GM13977 (cell line): Measurements from ENCODE around the gene SLC6A2.

Experiments
- DNase-seq: peaks from one replicate; pipeline ENCODE4 v3.0.0; 2012; ENCODE audit warnings: low spot score
- in situ Hi-C: fragments of 300-500 bp; cut with MboI; formaldehyde crosslinking; loops from one replicate; pipeline ENCODE4 v1.12.0; 2022; ENCODE audit warnings: low sequenced_read_pairs, low pct_unique_long_range_greater_than_20kb, mixed read lengths, inconsistent platforms; ENCODE audit not compliant: unreplicated experiment
- TF ChIP-seq, protein P1 (sequence below): IDR thresholded peaks from 2 replicates; pipeline ENCODE4 v1.5.1; 2012; ENCODE audit warnings: mild to moderate bottlenecking, control low read depth; ENCODE audit not compliant: insufficient read depth; ENCODE audit errors: extremely low read depth, missing control alignments

SLC6A2 gene

DNA sequence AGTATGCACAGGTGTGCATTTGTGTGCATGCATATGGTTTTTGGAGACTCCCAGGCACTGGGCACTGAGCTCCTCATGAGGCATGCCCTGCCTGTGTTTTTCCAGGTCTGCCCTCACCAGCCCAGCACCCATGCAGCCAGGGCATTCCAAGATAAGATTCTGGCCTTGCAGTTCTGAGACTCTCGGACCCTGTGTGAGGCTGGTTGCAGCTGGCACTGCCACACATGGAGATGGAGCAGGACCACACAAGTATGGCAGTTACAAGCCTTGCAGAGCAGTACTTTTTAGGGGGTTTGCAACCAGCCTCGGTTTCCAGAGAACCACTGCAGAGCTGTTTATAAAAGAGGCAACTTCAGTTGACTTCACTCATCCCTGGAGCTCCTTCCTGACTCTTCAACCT lies 10.2 kb downstream of the SLC6A2 start:
- DNase-seq: no peak
- TF ChIP-seq, protein P1, sequence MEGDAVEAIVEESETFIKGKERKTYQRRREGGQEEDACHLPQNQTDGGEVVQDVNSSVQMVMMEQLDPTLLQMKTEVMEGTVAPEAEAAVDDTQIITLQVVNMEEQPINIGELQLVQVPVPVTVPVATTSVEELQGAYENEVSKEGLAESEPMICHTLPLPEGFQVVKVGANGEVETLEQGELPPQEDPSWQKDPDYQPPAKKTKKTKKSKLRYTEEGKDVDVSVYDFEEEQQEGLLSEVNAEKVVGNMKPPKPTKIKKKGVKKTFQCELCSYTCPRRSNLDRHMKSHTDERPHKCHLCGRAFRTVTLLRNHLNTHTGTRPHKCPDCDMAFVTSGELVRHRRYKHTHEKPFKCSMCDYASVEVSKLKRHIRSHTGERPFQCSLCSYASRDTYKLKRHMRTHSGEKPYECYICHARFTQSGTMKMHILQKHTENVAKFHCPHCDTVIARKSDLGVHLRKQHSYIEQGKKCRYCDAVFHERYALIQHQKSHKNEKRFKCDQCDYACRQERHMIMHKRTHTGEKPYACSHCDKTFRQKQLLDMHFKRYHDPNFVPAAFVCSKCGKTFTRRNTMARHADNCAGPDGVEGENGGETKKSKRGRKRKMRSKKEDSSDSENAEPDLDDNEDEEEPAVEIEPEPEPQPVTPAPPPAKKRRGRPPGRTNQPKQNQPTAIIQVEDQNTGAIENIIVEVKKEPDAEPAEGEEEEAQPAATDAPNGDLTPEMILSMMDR: no peak
- in situ Hi-C loops: no loop called here

DNA sequence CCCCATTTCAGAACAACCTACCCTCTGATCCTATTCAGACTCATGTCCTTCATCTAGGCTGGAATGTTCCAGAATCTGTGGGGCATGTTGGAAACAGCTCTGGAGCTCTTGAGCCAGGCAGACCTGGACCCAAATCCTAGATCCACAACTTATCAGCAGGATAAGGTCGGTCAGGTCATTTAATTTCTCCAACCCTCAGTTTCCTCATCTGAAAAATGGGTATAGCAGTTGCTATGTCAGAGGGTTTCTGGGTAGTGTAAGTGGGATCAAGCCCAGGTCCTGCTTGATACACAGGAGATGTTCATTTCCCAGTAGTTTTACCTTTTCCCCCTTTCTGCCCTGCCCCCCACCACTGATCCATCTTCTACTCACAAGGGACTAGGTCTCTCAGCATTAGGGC lies 12.0 kb downstream of the SLC6A2 start:
- DNase-seq: no peak
- TF ChIP-seq, protein P1: no peak
- in situ Hi-C loops: no loop called here

DNA sequence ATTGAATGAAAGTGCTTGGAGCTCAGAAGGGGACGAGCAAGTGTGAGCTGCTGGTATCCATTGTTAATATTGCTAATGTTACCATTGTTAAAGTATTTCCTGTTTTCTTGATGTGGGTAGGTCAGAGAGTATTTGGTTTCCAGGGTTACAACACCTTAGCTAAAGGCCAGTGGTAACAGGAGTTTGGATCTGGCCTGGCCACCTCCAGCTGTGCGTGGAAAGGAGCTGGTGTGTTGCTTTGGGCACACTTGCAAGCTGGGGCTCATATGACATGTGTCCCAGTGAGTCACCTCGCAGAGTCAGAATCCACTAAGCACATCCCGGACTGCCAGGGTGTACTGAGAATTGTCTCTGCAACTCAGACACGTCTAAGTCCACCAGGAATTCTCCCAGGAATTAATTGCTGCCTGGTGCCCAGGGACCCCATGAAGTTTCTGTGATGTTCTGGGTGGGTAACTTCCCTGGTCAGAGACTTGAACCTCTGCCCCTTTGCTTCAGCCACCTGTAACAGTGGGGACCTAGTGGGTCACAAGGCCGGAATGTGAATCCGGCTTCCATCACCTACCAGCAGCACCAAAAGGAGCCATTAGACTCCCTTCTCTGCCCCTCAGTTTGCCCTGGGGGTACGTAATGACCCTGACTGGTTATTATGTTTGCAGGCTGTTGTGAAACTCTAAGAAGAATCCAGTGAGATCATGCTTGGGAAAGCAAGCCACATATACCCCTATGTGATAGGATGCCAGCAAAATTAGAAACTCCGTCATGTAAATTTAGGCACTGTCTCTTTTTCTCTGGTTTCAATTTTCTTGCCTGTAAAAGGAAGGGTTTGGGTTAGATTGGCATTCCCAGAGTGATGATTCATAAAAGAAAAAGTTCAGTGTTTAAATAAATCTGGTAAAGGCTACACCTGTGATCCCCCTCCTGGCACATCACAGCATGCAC lies 12.8 kb downstream of the SLC6A2 start:
- in situ Hi-C loops: no loop called here
- TF ChIP-seq, protein P1: no peak

DNA sequence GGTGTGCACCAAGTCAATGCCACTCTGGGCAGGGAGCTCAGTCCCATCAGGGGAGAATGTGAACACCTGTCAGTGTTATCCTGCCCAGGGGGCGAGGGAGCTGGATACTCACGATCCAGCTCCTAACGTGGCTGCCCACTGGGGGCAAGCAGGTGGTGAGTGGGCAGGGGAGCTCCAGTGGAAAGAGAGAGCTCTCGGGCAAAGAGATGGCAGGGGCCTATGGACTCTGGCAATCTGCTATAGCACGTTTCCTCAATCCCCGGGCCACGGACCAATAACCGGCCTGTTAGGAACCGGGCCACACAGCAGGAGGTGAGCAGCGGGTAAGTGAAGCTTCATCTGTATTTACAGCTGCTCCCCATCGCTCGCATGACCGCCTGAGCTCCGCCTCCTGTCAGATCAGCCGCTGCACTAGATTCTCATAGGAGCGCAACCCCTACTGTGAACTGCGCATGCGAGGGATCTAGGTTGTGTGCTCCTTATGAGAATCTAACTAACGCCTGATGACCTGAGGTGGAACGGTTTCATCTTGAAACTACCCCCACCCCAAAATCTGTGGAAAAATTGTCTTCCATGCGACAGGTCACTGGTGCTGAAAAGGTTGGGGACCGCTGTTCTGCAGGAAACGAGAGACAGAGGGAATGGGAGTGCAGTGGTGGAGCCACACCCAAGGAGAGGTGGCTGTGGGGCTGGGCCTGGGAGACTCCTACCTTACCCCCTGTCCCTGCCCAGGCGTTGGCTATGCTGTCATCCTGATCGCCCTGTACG lies 15.6 kb downstream of the SLC6A2 start:
- no peak for DNase-seq
- in situ Hi-C loops: no loop called here

More for the DNA sequence above, 12.8 kb downstream of the SLC6A2 start:
- DNase-seq: no peak

DNA sequence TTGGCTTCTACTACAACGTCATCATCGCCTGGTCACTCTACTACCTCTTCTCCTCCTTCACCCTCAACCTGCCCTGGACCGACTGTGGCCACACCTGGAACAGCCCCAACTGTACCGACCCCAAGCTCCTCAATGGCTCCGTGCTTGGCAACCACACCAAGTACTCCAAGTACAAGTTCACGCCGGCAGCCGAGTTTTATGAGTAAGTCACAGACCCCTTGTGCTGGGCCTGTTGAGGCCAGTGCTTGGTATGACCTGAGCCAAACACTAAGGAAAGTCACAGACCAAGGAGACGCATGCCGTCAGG lies 16.1 kb downstream of the SLC6A2 start:
- TF ChIP-seq, protein P1: no peak
- in situ Hi-C loops: no loop called here
- no peak for DNase-seq

More for the DNA sequence above, 15.6 kb downstream of the SLC6A2 start:
- TF ChIP-seq, protein P1: no peak

DNA sequence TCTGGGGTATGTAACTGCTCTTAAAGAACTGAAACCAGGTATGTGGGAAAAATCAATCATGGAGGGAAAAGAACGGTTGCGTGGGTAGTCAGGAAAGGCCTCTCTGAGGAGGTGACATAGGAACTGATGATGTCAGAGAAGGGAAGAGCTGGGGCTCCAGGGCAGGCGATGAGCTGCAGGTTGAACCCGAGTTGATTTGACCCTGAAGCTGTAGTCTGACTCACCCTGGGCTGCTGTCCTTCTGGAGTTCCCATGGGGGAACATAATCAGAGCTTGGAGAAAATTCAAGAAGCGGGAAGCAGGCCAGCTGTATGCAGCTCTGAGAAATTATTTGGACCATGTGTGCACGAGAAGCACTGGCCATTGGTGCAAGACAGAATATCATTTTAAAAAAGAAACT lies 16.7 kb downstream of the SLC6A2 start:
- in situ Hi-C loops: no loop called here
- TF ChIP-seq, protein P1: no peak
- DNase-seq: no peak
